Heart left ventricle (tissue), 13 donors: ENCODE measurements around the gene ITPR3.

Experiments used
- CTCF ChIP-seq, 12 donors: fragments of 200-600 bp; sonication (generic) in 4 of 12; IDR thresholded peaks; one replicate each; pipeline versions ENCODE4 v1.5.0 to v1.8.0; 2018 to 2022; ENCODE audit warnings: antibody characterized with exemption in 12 of 12, mild to moderate bottlenecking in 5 of 12
- POLR2A ChIP-seq, 2 donors: fragments of 450-650 bp; IDR thresholded peaks; one replicate each; pipeline ENCODE4 v1.6.1; 2017; ENCODE audit warnings: antibody characterized with exemption in 2 of 2, mild to moderate bottlenecking in 2 of 2, moderate library complexity in 2 of 2
- donor health status: ischemic (EF 13 %, LVEDD 7.1; RV severe dilation, severe dysfunction).
- donor health status: DM: no; HTN: yes; CAD: no.
- donor health status: DM: no; HTN: no; CAD: no.
- donor health status: ischemic (EF 25% LVEDD 6.9; RV normal size, moderate dysfunction).
- donor health status: ischemic (EF 25% LVEDD 5.7; RV mildly dilated, moderate dysfunction).
- donor health status: ischemic (EF 35%, LVEDD 5.7; RV mildly dilated, moderate dysfunction).
- donor health status: nonischemic (EF 11% LVEDD 7.7; RV severe dilation, severe dysfunction).
- donor health status: DM: yes; HTN: yes; CAD: no.
- donor health status: PGD.
- donor health status: ischemic (EF 29% LVEDD 5.4; RV normal size, mild dysfunction).
- donor health status: nonischemic (EF 23%, LVEDD 6.1; RV moderate dilation, normal function).

GRCh38 chr6:33698494-33698893, 77.4 kb downstream of the ITPR3 start:
- no peak for TF ChIP-seq CTCF (IDR thresholded peaks at IDR 0.05)
- TF ChIP-seq POLR2A (IDR thresholded peaks at IDR 0.05) = no peak
